IMR-90 (cell line): ENCODE results near the gene ENDOV. TPM values are rescaled to one million over a fixed set of nuclear protein-coding genes. Genes with fewer than 3 reads are reported as not detected.

Source experiments
- ATAC-seq: fragments of 200-7000 bp; cut with Tn5 transposase; 2 replicates; pipeline ENCODE4 v1.9.1; 2020; ENCODE audit warnings: low read depth, mild to moderate bottlenecking, moderate library complexity
- BruUV-seq: library from RNA; stranded (reverse); fragments of 400-500 nt; replicated peaks from 2 replicates; lab custom pipeline; 2021; lab: Mats Ljungman, UMichigan
- CTCF ChIA-PET: fragments of 300-600 bp; formaldehyde crosslinking; extraction: SDS; loops from one replicate; lab custom pipeline; 2021; ENCODE audit warnings: antibody characterized with exemption; lab: Yijun Ruan, JAX
- POLR2A ChIA-PET: fragments of 300-600 bp; sonication (Branson Sonifier 250); formaldehyde crosslinking; loops from one replicate; lab custom pipeline; 2022; ENCODE audit warnings: antibody characterized with exemption; ENCODE audit not compliant: unreplicated experiment; lab: Charles Lee
- DNase-seq: peaks from one replicate; pipeline ENCODE4 v3.0.0; 2013
- H2AFZ ChIP-seq: replicated peaks from 2 replicates; pipeline ENCODE3; 2013; ENCODE audit warnings: low read length, mild to moderate bottlenecking; ENCODE audit not compliant: poor library complexity
- H2AK5ac ChIP-seq: 2 replicates; pipeline ENCODE4 v1.6.1; 2013; ENCODE audit warnings: low read depth, low read length, inconsistent platforms
- H2AK9ac ChIP-seq: replicated peaks from 2 replicates; pipeline ENCODE3; 2013; ENCODE audit warnings: mild to moderate bottlenecking, low read depth, low read length, moderate library complexity; ENCODE audit not compliant: poor library complexity
- H2BK120ac ChIP-seq: 2 replicates; pipeline ENCODE4 v1.6.1; 2013; ENCODE audit warnings: low read depth, low read length, inconsistent platforms
- H2BK15ac ChIP-seq: 3 replicates; pipeline ENCODE4 v1.6.1; 2013; ENCODE audit warnings: low read depth, low read length, inconsistent platforms
- H2BK20ac ChIP-seq: 2 replicates; pipeline ENCODE4 v1.6.1; 2013; ENCODE audit warnings: low read depth, mild to moderate bottlenecking, inconsistent platforms, low read length, moderate library complexity
- H2BK5ac ChIP-seq: 2 replicates; pipeline ENCODE4 v1.6.1; 2013; ENCODE audit warnings: mild to moderate bottlenecking, low read depth, low read length, inconsistent platforms; ENCODE audit not compliant: poor library complexity, severe bottlenecking
- H3K14ac ChIP-seq: replicated peaks from 2 replicates; pipeline ENCODE4 v1.6.1; 2013; ENCODE audit warnings: low read depth, low read length, inconsistent platforms
- H3K18ac ChIP-seq: 2 replicates; pipeline ENCODE4 v1.6.1; 2013; ENCODE audit warnings: low read depth, low read length, control low read depth
- H3K23ac ChIP-seq: 2 replicates; pipeline ENCODE4 v1.6.1; 2013; ENCODE audit warnings: low read depth, low read length, inconsistent platforms
- H3K27ac ChIP-seq: 2 replicates; pipeline ENCODE4 v1.5.1; 2013; ENCODE audit warnings: mild to moderate bottlenecking, control low read depth, low read length; ENCODE audit not compliant: insufficient read depth
- H3K27me3 ChIP-seq: 2 replicates; pipeline ENCODE4 v1.6.1; 2013; ENCODE audit warnings: low read length; ENCODE audit not compliant: control insufficient read depth, insufficient read depth
- H3K36me3 ChIP-seq: 2 replicates; pipeline ENCODE4 v1.6.1; 2013; ENCODE audit warnings: low read length, mixed read lengths; ENCODE audit not compliant: control insufficient read depth, insufficient read depth
- H3K4ac ChIP-seq: 2 replicates; pipeline ENCODE4 v1.6.1; 2013; ENCODE audit warnings: low read depth, low read length, inconsistent platforms
- H3K4me1 ChIP-seq: 2 replicates; pipeline ENCODE4 v1.6.1; 2013; ENCODE audit warnings: low read length, mixed read lengths; ENCODE audit not compliant: control insufficient read depth, insufficient read depth
- H3K4me2 ChIP-seq: 2 replicates; pipeline ENCODE4 v1.6.1; 2013; ENCODE audit warnings: low read depth, mild to moderate bottlenecking, control low read depth, low read length, moderate library complexity
- H3K4me3 ChIP-seq: 2 replicates; pipeline ENCODE4 v1.5.1; 2013; ENCODE audit warnings: low read depth, mild to moderate bottlenecking, control low read depth, low read length, moderate library complexity; ENCODE audit not compliant: insufficient read depth
- H3K56ac ChIP-seq: 2 replicates; pipeline ENCODE4 v1.6.1; 2013; ENCODE audit warnings: low read length, inconsistent platforms; ENCODE audit not compliant: insufficient read depth; ENCODE audit errors: extremely low read depth
- H3K79me1 ChIP-seq, 2 experiments: 2 replicates each; pipeline ENCODE4 v1.6.1; 2013; ENCODE audit warnings: low read length in 2 of 2, inconsistent platforms in 1 of 2, low read depth in 1 of 2
- H3K9ac ChIP-seq: 2 replicates; pipeline ENCODE4 v1.6.1; 2013; ENCODE audit warnings: low read depth, low read length, control low read depth
- H3K9me1 ChIP-seq: 2 replicates; pipeline ENCODE4 v1.6.1; 2013; ENCODE audit warnings: low read length, inconsistent platforms; ENCODE audit not compliant: insufficient read depth
- H3K9me3 ChIP-seq: 2 replicates; pipeline ENCODE4 v1.6.1; 2013; ENCODE audit warnings: low read length; ENCODE audit not compliant: control insufficient read depth, insufficient read depth
- H4K20me1 ChIP-seq: 2 replicates; pipeline ENCODE4 v1.6.1; 2013; ENCODE audit warnings: low read length, inconsistent platforms; ENCODE audit not compliant: insufficient read depth
- H4K5ac ChIP-seq: 2 replicates; pipeline ENCODE4 v1.6.1; 2013; ENCODE audit warnings: mild to moderate bottlenecking, low read depth, low read length, control low read depth
- H4K8ac ChIP-seq, 2 experiments: 2 replicates each; pipeline ENCODE4 v1.6.1; 2013; ENCODE audit warnings: low read depth in 2 of 2, low read length in 2 of 2, control low read depth in 1 of 2, inconsistent platforms in 1 of 2
- H4K91ac ChIP-seq: 2 replicates; pipeline ENCODE4 v1.6.1; 2013; ENCODE audit warnings: low read depth, low read length, inconsistent platforms; ENCODE audit not compliant: insufficient read depth
- BHLHE40 ChIP-seq: fragments of 150-350 bp; IDR thresholded peaks from 2 replicates; pipeline ENCODE4 v1.6.1; 2016; ENCODE audit warnings: mild to moderate bottlenecking, low read depth, low read length
- CEBPB ChIP-seq: IDR thresholded peaks from 2 replicates; pipeline ENCODE4 v1.6.1; 2012; ENCODE audit warnings: low read depth, low read length, improper control_type of control experiment
- FOS ChIP-seq: fragments of 150-350 bp; IDR thresholded peaks from 2 replicates; pipeline ENCODE4 v1.6.1; 2016; ENCODE audit warnings: low read depth, low read length
- MAFK ChIP-seq: IDR thresholded peaks from 2 replicates; pipeline ENCODE4 v1.6.1; 2012; ENCODE audit warnings: low read depth, low read length, improper control_type of control experiment
- MXI1 ChIP-seq: IDR thresholded peaks from 2 replicates; pipeline ENCODE4 v1.6.1; 2012; ENCODE audit warnings: low read depth, mild to moderate bottlenecking, low read length, moderate library complexity, borderline replicate concordance
- NFE2L2 ChIP-seq: fragments of 150-350 bp; IDR thresholded peaks from 2 replicates; pipeline ENCODE4 v1.6.1; 2016; ENCODE audit warnings: low read depth, mild to moderate bottlenecking, low read length
- POLR2A ChIP-seq: IDR thresholded peaks from 2 replicates; pipeline ENCODE4 v1.6.1; 2012; ENCODE audit warnings: mild to moderate bottlenecking, low read depth, low read length
- RAD21 ChIP-seq: IDR thresholded peaks from 2 replicates; pipeline ENCODE4 v1.6.1; 2012; ENCODE audit warnings: low read length, improper control_type of control experiment
- RCOR1 ChIP-seq: IDR thresholded peaks from 2 replicates; pipeline ENCODE4 v1.6.1; 2012; ENCODE audit warnings: mild to moderate bottlenecking, low read length, improper control_type of control experiment; ENCODE audit not compliant: insufficient replicate concordance
- RFX5 ChIP-seq: IDR thresholded peaks from 2 replicates; pipeline ENCODE4 v1.8.0; 2012; ENCODE audit warnings: low read depth, mild to moderate bottlenecking, low read length, moderate library complexity
- SMC3 ChIP-seq: fragments of 150-350 bp; IDR thresholded peaks from 2 replicates; pipeline ENCODE4 v1.6.1; 2016; ENCODE audit warnings: low read depth, mild to moderate bottlenecking, antibody characterized with exemption, low read length, moderate library complexity
- WGBS, 2 experiments: methylation state at CpG; one replicate each; pipeline versions ENCODE4 v1.1.5 to v1.1.7; 2013; ENCODE audit warnings: missing lambda C conversion rate in 2 of 2; ENCODE audit not compliant: insufficient read length in 1 of 2; ENCODE audit errors: extremely low coverage in 2 of 2; 5-methylcytosine and 5-hydroxymethylcytosine counted together
- dilution Hi-C: fragments of 300-500 bp; cut with HindIII; formaldehyde crosslinking; loops from one replicate; pipeline ENCODE4 v1.14.3; 2018; ENCODE audit warnings: low sequenced_read_pairs; ENCODE audit not compliant: unreplicated experiment
- in situ Hi-C: fragments of 300-500 bp; cut with MboI; formaldehyde crosslinking; loops from 3 replicates; pipeline ENCODE4 v1.14.3; 2019; ENCODE audit warnings: low sequenced_read_pairs, inconsistent platforms, mixed read lengths
- intact Hi-C: fragments of 100-400 bp; cut with micrococcal nuclease; formaldehyde crosslinking; loops from 2 replicates; pipeline ENCODE4 v1.10.0; 2022
- polyA plus RNA-seq, 3 experiments: library from polyadenylated mRNA; depleted of rRNA; stranded (reverse); fragments of >200 nt; gene quantifications; 2 replicates each; pipeline ENCODE4 v1.2.3, GENCODE V29; 2012; ENCODE audit warnings: low replicate concordance in 1 of 3
- total RNA-seq: library from RNA; depleted of rRNA; stranded (reverse); fragments of >200 nt; gene quantifications from 2 replicates; pipeline ENCODE4 v1.2.3, GENCODE V29; 2012
- TF ChIP-seq, protein P1 (sequence below): fragments of 150-350 bp; IDR thresholded peaks from 2 replicates; pipeline ENCODE4 v1.6.1; 2017; ENCODE audit warnings: mild to moderate bottlenecking, antibody characterized with exemption, low read length, low read depth
- TF ChIP-seq, protein P2 (sequence below): fragments of 150-350 bp; IDR thresholded peaks from 2 replicates; pipeline ENCODE4 v1.6.1; 2016; ENCODE audit warnings: low read depth, mild to moderate bottlenecking, low read length, moderate library complexity, borderline replicate concordance
- TF ChIP-seq, protein P3 (sequence below): conservative IDR thresholded peaks from 2 replicates; pipeline ENCODE4 v1.5.1; 2012; ENCODE audit warnings: mild to moderate bottlenecking, low read depth, low read length, improper control_type of control experiment

Gene ENDOV
- total and polyA plus RNA-seq, 2 of the 4 experiments (the other 2 are of a cell fraction), result 15.1 to 30.3 TPM

DNA sequence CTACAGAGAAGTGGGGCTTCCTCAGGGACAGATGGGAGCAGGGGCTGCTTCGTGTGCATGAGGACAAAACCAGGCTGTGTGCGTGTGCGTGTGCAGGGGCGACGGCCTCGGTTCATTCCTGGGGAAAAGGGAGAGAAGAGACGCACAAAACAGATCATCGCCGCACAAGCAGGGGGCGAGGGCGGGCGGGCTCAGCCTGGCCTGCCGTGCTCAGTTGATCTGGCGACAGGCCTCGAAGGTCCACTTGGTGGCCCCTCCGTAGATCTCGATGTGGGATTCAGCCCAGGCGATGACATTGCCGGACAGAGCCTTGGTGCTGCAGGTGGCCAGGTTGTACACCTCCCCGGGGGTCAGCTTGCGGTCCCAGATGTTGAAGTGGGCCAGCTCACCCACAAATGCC lies 55.6 kb downstream of the ENDOV start:
- no peak overlapping the region for H2BK5ac ChIP-seq
- DNase-seq (no peak), ATAC-seq (no peak)
- H2AK9ac ChIP-seq, result no peak overlapping the region
- in situ Hi-C loops (no loop called here), intact Hi-C loops (loop anchor here (5.0 to 10.0 kb wide), 2 partner anchors 43 to 384 kb away; no protein-coding TSS in a partner anchor), dilution Hi-C loops (no loop called here)
- H3K23ac ChIP-seq, result no peak overlapping the region
- H3K4me1 ChIP-seq, result peaks cover 4% of the 10 kb centered on the region; the same call in 1 of the 2 replicates
- POLR2A ChIA-PET, result no interaction called here
- no peak overlapping the region for H4K8ac ChIP-seq
- BruUV-seq, result no TSS peak
- no peak overlapping the region for H4K91ac ChIP-seq
- H3K56ac ChIP-seq, result no peak overlapping the region
- no peak overlapping the region for H2BK20ac ChIP-seq
- no peak overlapping the region for H3K27ac ChIP-seq
- H3K4ac ChIP-seq, result no peak overlapping the region
- no peak overlapping the region for H2BK120ac ChIP-seq
- no peak overlapping the region for H3K9ac ChIP-seq
- no peak overlapping the region for H3K4me2 ChIP-seq
- H3K27me3 ChIP-seq, result peaks cover 10% of the 10 kb centered on the region
- no peak overlapping the region for H2AFZ ChIP-seq
- no peak overlapping the region for H4K5ac ChIP-seq
- H3K36me3 ChIP-seq, result peaks cover 6% of the 10 kb centered on the region; the same call in 1 of the 2 replicates
- peaks cover 2% of the 10 kb centered on the region; the same call in 1 of the 2 replicates for H3K9me1 ChIP-seq
- H2BK15ac ChIP-seq, result no peak overlapping the region
- H3K18ac ChIP-seq, result no peak overlapping the region
- no peak overlapping the region for H3K14ac ChIP-seq
- peaks cover 0 to 15% of the 10 kb centered on the region in 2 experiments; a peak in 1 of 4 replicates for H3K79me1 ChIP-seq
- no peak overlapping the region for H3K4me3 ChIP-seq
- CTCF ChIA-PET, result no interaction called here
- no peaks in the 10 kb centered on the region for H3K9me3 ChIP-seq
- H4K20me1 ChIP-seq, result peaks cover 48% of the 10 kb centered on the region
- 71% methylated on average over 13 of the region's 21 CpGs; no CpG with 5 or more reads in 1 of the 2 experiments for WGBS, 2 experiments
- TF ChIP-seq NFE2L2 (no peak), POLR2A (no peak), FOS (no peak), CEBPB (no peak), SMC3 (no peak), MXI1 (no peak), BHLHE40 (no peak), RAD21 (no peak), RFX5 (no peak), MAFK (no peak), RCOR1 (no peak)
- TF ChIP-seq, protein P1, sequence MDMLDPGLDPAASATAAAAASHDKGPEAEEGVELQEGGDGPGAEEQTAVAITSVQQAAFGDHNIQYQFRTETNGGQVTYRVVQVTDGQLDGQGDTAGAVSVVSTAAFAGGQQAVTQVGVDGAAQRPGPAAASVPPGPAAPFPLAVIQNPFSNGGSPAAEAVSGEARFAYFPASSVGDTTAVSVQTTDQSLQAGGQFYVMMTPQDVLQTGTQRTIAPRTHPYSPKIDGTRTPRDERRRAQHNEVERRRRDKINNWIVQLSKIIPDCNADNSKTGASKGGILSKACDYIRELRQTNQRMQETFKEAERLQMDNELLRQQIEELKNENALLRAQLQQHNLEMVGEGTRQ, result no peak
- TF ChIP-seq, protein P2, sequence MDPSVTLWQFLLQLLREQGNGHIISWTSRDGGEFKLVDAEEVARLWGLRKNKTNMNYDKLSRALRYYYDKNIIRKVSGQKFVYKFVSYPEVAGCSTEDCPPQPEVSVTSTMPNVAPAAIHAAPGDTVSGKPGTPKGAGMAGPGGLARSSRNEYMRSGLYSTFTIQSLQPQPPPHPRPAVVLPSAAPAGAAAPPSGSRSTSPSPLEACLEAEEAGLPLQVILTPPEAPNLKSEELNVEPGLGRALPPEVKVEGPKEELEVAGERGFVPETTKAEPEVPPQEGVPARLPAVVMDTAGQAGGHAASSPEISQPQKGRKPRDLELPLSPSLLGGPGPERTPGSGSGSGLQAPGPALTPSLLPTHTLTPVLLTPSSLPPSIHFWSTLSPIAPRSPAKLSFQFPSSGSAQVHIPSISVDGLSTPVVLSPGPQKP, result no peak
- TF ChIP-seq, protein P3, sequence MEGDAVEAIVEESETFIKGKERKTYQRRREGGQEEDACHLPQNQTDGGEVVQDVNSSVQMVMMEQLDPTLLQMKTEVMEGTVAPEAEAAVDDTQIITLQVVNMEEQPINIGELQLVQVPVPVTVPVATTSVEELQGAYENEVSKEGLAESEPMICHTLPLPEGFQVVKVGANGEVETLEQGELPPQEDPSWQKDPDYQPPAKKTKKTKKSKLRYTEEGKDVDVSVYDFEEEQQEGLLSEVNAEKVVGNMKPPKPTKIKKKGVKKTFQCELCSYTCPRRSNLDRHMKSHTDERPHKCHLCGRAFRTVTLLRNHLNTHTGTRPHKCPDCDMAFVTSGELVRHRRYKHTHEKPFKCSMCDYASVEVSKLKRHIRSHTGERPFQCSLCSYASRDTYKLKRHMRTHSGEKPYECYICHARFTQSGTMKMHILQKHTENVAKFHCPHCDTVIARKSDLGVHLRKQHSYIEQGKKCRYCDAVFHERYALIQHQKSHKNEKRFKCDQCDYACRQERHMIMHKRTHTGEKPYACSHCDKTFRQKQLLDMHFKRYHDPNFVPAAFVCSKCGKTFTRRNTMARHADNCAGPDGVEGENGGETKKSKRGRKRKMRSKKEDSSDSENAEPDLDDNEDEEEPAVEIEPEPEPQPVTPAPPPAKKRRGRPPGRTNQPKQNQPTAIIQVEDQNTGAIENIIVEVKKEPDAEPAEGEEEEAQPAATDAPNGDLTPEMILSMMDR, result no peak
- no peak overlapping the region for H2AK5ac ChIP-seq
